GM23338 (cell line): ENCODE results near the gene RAPGEF4. TPM values are rescaled to one million over a fixed set of nuclear protein-coding genes. Genes with fewer than 3 reads are reported as not detected.

Experiments
- ATAC-seq: fragments of 200-7000 bp; cut with Tn5 transposase; 3 replicates; pipeline ENCODE4 v1.9.1; 2020
- DNase-seq: peaks from one replicate; pipeline ENCODE4 v3.0.0-alpha.2; 2015; ENCODE audit warnings: low spot score
- H2AFZ ChIP-seq: fragments of 200-600 bp; sonication (generic); 2 replicates; pipeline ENCODE4 v1.8.0; 2016; ENCODE audit warnings: antibody characterized with exemption, mild to moderate bottlenecking, moderate library complexity
- H3F3A ChIP-seq: fragments of 200-600 bp; sonication (generic); replicated peaks from 2 replicates; pipeline ENCODE4 v1.8.0; 2017; ENCODE audit warnings: antibody characterized with exemption, mixed run types, low read depth
- H3K27ac ChIP-seq: fragments of 200-600 bp; sonication (generic); 2 replicates; pipeline ENCODE4 v1.6.1; 2016; ENCODE audit warnings: low read depth
- H3K27me3 ChIP-seq: fragments of 200-600 bp; sonication (generic); 2 replicates; pipeline ENCODE4 v1.8.0; 2016; ENCODE audit warnings: mild to moderate bottlenecking, mixed run types, moderate library complexity; ENCODE audit not compliant: insufficient read depth
- H3K36me3 ChIP-seq: fragments of 200-600 bp; sonication (generic); 2 replicates; pipeline ENCODE4 v1.8.0; 2016; ENCODE audit warnings: mild to moderate bottlenecking; ENCODE audit not compliant: insufficient read depth
- H3K4me1 ChIP-seq: fragments of 200-600 bp; sonication (generic); 2 replicates; pipeline ENCODE4 v1.8.0; 2016; ENCODE audit warnings: mild to moderate bottlenecking, moderate library complexity; ENCODE audit not compliant: insufficient read depth
- H3K4me2 ChIP-seq: fragments of 200-600 bp; sonication (generic); 2 replicates; pipeline ENCODE4 v1.7.1; 2017; ENCODE audit warnings: mixed run types
- H3K4me3 ChIP-seq: fragments of 200-600 bp; sonication (generic); 2 replicates; pipeline ENCODE4 v1.6.1; 2016; ENCODE audit warnings: mixed run types
- H3K79me2 ChIP-seq: fragments of 200-600 bp; sonication (generic); replicated peaks from 2 replicates; pipeline ENCODE4 v1.8.0; 2017; ENCODE audit warnings: mild to moderate bottlenecking; ENCODE audit not compliant: insufficient read depth
- H3K9me2 ChIP-seq: fragments of 200-600 bp; sonication (generic); 2 replicates; pipeline ENCODE4 v1.8.0; 2017; ENCODE audit not compliant: insufficient read depth
- H4K20me1 ChIP-seq: fragments of 200-600 bp; sonication (generic); replicated peaks from 2 replicates; pipeline ENCODE4 v1.8.0; 2017; ENCODE audit warnings: mild to moderate bottlenecking; ENCODE audit not compliant: insufficient read depth
- H3K27ac Mint-ChIP-seq: 2 replicates; pipeline ENCODE4 v1.8.0; 2020; ENCODE audit warnings: inconsistent platforms, mild to moderate bottlenecking, moderate library complexity, mixed read lengths
- H3K27me3 Mint-ChIP-seq: 3 replicates; pipeline ENCODE4 v1.8.0; 2022; ENCODE audit warnings: low read depth, mild to moderate bottlenecking, moderate library complexity, mixed read lengths, inconsistent platforms; ENCODE audit not compliant: insufficient read depth, poor library complexity
- H3K36me3 Mint-ChIP-seq: 3 replicates; pipeline ENCODE4 v1.8.0; 2021; ENCODE audit warnings: low read depth, mild to moderate bottlenecking, inconsistent platforms, moderate library complexity, mixed read lengths
- H3K4me1 Mint-ChIP-seq: 3 replicates; pipeline ENCODE4 v1.8.0; 2020; ENCODE audit warnings: mild to moderate bottlenecking, inconsistent platforms, mixed read lengths
- H3K4me3 Mint-ChIP-seq: 3 replicates; pipeline ENCODE4 v1.8.0; 2021; ENCODE audit warnings: moderate library complexity, mild to moderate bottlenecking, inconsistent platforms, mixed read lengths
- H3K9me3 Mint-ChIP-seq: 3 replicates; pipeline ENCODE4 v1.8.0; 2020; ENCODE audit warnings: moderate library complexity, mild to moderate bottlenecking, inconsistent platforms, mixed read lengths
- CREB1 ChIP-seq: fragments of 250-450 bp; sonication (Bioruptor Pico); IDR thresholded peaks from 2 replicates; pipeline ENCODE4 v1.5.0; 2020; ENCODE audit warnings: low read depth, mild to moderate bottlenecking, moderate library complexity
- EZH2 ChIP-seq: fragments of 200-600 bp; sonication (generic); IDR thresholded peaks from one replicate; pipeline ENCODE4 v1.8.0; 2017; ENCODE audit warnings: antibody characterized with exemption, mild to moderate bottlenecking, low read depth; ENCODE audit not compliant: unreplicated experiment
- EZH2phosphoT487 ChIP-seq: fragments of 200-600 bp; sonication (generic); IDR thresholded peaks from one replicate; pipeline ENCODE4 v1.8.1; 2018; ENCODE audit warnings: antibody characterized with exemption; ENCODE audit not compliant: unreplicated experiment
- JUNB ChIP-seq: IDR thresholded peaks from one replicate; pipeline ENCODE4 v1.6.1; 2016; ENCODE audit warnings: antibody characterized with exemption; ENCODE audit not compliant: unreplicated experiment
- NANOG ChIP-seq: IDR thresholded peaks from 2 replicates; pipeline ENCODE4 v1.6.1; 2016; ENCODE audit warnings: antibody characterized with exemption, borderline replicate concordance
- POLR2AphosphoS5 ChIP-seq: IDR thresholded peaks from 2 replicates; pipeline ENCODE4 v1.6.1; 2016; ENCODE audit warnings: antibody characterized with exemption, low read depth
- STAT1 ChIP-seq: IDR thresholded peaks from one replicate; pipeline ENCODE4 v1.6.1; 2016; ENCODE audit warnings: antibody characterized with exemption; ENCODE audit not compliant: unreplicated experiment
- ZNF114 ChIP-seq: fragments of 250-450 bp; sonication (Bioruptor Pico); IDR thresholded peaks from 2 replicates; pipeline ENCODE4 v1.5.0; 2020; ENCODE audit warnings: mild to moderate bottlenecking, moderate library complexity
- ZNF331 ChIP-seq: fragments of 250-450 bp; sonication (Bioruptor Pico); IDR thresholded peaks from 2 replicates; pipeline ENCODE4 v1.5.0; 2020; ENCODE audit warnings: low read depth, mild to moderate bottlenecking, moderate library complexity
- polyA plus RNA-seq: library from polyadenylated mRNA; unstranded; fragments of >200 nt; fragmentation: Nextera tagmentation; extraction: Ambion mirVana; gene quantifications from 2 replicates; pipeline ENCODE4 v1.2.1, GENCODE V29; 2016
- total RNA-seq: library from RNA; depleted of rRNA; stranded (reverse); fragments of >200 nt; shearing (Covaris generic); gene quantifications from 2 replicates; pipeline ENCODE4 v1.2.3, GENCODE V29; 2014
- TF ChIP-seq, protein P1 (sequence below): IDR thresholded peaks from one replicate; pipeline ENCODE4 v1.6.1; 2018; ENCODE audit warnings: antibody characterized with exemption; ENCODE audit not compliant: unreplicated experiment
- TF ChIP-seq, protein P2 (sequence below): fragments of 250-450 bp; sonication (Bioruptor Pico); IDR thresholded peaks from 2 replicates; pipeline ENCODE4 v1.5.0; 2020; ENCODE audit warnings: mild to moderate bottlenecking, moderate library complexity
- TF ChIP-seq, protein P3 (sequence below): IDR thresholded peaks from 2 replicates; pipeline ENCODE4 v1.6.1; 2016; ENCODE audit warnings: antibody characterized with exemption
- TF ChIP-seq, protein P4 (sequence below), 2 experiments: fragments of 200-600 bp in 1 of 2; sonication (generic) in 1 of 2; conservative IDR thresholded peaks; 2 replicates each; pipeline versions ENCODE4 v1.5.1 to v1.6.1; 2016 to 2017; ENCODE audit warnings: antibody characterized with exemption in 2 of 2, low read depth in 2 of 2, mild to moderate bottlenecking in 2 of 2, moderate library complexity in 1 of 2

Gene RAPGEF4
- total and polyA plus RNA-seq, 2 experiments from 2014 or later: 1.7 to 4.7 TPM

DNA sequence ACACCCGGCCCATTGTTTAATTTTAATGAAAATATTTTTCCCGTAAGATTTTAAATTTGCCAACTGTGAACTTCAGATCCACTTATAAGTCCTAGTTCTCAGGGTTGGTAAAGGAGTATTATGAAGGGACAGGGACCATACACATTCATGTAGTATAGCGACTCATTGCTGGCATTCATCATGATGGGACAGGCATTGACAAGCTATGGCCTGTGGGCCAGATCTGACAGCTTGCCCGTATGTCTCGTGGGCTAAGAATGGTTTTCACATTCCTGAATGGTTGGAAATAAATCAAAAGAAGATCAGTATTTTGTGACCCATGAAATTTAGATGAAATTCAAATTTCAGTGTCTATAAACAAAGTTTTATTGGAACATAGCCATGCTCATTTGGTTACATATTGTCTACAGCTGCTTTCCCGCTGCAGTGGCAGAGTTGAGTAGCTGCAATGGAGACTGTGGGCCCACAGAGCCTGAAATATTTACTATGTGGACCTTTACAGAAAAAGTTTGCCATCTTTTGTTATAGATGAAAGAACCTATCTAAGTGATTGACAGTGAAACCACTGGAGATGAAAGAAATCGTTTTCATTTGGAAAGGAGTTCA is 4.1 kb downstream of the RAPGEF4 start:
- Histone ChIP-seq H3K27ac (no peak overlapping the region), H3F3A (no peaks in the 10 kb centered on the region), H3K27me3 (peaks cover 31% of the 10 kb centered on the region), H3K4me1 (peaks cover 16% of the 10 kb centered on the region), H3K4me2 (no peak overlapping the region), H4K20me1 (no peaks in the 10 kb centered on the region), H3K4me3 (no peak overlapping the region), H3K79me2 (no peaks in the 10 kb centered on the region), H3K36me3 (no peaks in the 10 kb centered on the region), H3K9me2 (no peaks in the 10 kb centered on the region), H2AFZ (no peak overlapping the region)
- no peak for DNase-seq
- no peak for ATAC-seq
- Mint-ChIP-seq H3K9me3 (peaks cover 7% of the 10 kb centered on the region; the same call in 2 of the 3 replicates), H3K27ac (no peak overlapping the region), H3K4me3 (no peak overlapping the region), H3K4me1 (peaks cover 14% of the 10 kb centered on the region), H3K27me3 (peaks cover 25% of the 10 kb centered on the region), H3K36me3 (peaks cover 5% of the 10 kb centered on the region; the same call in 2 of the 3 replicates)
- TF ChIP-seq ZNF331 (CRISPR knock-in tag) (no peak), CREB1 (CRISPR knock-in tag) (no peak), EZH2phosphoT487 (no peak), EZH2 (no peak), NANOG (no peak), STAT1 (no peak), ZNF114 (CRISPR knock-in tag) (no peak), POLR2AphosphoS5 (no peak), JUNB (no peak)
- TF ChIP-seq, protein P1, sequence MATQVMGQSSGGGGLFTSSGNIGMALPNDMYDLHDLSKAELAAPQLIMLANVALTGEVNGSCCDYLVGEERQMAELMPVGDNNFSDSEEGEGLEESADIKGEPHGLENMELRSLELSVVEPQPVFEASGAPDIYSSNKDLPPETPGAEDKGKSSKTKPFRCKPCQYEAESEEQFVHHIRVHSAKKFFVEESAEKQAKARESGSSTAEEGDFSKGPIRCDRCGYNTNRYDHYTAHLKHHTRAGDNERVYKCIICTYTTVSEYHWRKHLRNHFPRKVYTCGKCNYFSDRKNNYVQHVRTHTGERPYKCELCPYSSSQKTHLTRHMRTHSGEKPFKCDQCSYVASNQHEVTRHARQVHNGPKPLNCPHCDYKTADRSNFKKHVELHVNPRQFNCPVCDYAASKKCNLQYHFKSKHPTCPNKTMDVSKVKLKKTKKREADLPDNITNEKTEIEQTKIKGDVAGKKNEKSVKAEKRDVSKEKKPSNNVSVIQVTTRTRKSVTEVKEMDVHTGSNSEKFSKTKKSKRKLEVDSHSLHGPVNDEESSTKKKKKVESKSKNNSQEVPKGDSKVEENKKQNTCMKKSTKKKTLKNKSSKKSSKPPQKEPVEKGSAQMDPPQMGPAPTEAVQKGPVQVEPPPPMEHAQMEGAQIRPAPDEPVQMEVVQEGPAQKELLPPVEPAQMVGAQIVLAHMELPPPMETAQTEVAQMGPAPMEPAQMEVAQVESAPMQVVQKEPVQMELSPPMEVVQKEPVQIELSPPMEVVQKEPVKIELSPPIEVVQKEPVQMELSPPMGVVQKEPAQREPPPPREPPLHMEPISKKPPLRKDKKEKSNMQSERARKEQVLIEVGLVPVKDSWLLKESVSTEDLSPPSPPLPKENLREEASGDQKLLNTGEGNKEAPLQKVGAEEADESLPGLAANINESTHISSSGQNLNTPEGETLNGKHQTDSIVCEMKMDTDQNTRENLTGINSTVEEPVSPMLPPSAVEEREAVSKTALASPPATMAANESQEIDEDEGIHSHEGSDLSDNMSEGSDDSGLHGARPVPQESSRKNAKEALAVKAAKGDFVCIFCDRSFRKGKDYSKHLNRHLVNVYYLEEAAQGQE: no peak
- TF ChIP-seq, protein P2, sequence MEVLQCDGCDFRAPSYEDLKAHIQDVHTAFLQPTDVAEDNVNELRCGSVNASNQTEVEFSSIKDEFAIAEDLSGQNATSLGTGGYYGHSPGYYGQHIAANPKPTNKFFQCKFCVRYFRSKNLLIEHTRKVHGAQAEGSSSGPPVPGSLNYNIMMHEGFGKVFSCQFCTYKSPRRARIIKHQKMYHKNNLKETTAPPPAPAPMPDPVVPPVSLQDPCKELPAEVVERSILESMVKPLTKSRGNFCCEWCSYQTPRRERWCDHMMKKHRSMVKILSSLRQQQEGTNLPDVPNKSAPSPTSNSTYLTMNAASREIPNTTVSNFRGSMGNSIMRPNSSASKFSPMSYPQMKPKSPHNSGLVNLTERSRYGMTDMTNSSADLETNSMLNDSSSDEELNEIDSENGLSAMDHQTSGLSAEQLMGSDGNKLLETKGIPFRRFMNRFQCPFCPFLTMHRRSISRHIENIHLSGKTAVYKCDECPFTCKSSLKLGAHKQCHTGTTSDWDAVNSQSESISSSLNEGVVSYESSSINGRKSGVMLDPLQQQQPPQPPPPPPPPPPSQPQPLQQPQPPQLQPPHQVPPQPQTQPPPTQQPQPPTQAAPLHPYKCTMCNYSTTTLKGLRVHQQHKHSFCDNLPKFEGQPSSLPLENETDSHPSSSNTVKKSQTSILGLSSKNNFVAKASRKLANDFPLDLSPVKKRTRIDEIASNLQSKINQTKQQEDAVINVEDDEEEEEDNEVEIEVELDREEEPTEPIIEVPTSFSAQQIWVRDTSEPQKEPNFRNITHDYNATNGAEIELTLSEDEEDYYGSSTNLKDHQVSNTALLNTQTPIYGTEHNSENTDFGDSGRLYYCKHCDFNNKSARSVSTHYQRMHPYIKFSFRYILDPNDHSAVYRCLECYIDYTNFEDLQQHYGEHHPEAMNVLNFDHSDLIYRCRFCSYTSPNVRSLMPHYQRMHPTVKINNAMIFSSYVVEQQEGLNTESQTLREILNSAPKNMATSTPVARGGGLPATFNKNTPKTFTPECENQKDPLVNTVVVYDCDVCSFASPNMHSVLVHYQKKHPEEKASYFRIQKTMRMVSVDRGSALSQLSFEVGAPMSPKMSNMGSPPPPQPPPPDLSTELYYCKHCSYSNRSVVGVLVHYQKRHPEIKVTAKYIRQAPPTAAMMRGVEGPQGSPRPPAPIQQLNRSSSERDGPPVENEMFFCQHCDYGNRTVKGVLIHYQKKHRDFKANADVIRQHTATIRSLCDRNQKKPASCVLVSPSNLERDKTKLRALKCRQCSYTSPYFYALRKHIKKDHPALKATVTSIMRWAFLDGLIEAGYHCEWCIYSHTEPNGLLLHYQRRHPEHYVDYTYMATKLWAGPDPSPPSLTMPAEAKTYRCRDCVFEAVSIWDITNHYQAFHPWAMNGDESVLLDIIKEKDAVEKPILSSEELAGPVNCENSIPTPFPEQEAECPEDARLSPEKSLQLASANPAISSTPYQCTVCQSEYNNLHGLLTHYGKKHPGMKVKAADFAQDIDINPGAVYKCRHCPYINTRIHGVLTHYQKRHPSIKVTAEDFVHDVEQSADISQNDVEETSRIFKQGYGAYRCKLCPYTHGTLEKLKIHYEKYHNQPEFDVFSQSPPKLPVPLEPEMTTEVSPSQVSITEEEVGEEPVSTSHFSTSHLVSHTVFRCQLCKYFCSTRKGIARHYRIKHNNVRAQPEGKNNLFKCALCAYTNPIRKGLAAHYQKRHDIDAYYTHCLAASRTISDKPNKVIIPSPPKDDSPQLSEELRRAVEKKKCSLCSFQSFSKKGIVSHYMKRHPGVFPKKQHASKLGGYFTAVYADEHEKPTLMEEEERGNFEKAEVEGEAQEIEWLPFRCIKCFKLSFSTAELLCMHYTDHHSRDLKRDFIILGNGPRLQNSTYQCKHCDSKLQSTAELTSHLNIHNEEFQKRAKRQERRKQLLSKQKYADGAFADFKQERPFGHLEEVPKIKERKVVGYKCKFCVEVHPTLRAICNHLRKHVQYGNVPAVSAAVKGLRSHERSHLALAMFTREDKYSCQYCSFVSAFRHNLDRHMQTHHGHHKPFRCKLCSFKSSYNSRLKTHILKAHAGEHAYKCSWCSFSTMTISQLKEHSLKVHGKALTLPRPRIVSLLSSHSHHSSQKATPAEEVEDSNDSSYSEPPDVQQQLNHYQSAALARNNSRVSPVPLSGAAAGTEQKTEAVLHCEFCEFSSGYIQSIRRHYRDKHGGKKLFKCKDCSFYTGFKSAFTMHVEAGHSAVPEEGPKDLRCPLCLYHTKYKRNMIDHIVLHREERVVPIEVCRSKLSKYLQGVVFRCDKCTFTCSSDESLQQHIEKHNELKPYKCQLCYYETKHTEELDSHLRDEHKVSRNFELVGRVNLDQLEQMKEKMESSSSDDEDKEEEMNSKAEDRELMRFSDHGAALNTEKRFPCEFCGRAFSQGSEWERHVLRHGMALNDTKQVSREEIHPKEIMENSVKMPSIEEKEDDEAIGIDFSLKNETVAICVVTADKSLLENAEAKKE (CRISPR knock-in tag): no peak
- TF ChIP-seq, protein P3, sequence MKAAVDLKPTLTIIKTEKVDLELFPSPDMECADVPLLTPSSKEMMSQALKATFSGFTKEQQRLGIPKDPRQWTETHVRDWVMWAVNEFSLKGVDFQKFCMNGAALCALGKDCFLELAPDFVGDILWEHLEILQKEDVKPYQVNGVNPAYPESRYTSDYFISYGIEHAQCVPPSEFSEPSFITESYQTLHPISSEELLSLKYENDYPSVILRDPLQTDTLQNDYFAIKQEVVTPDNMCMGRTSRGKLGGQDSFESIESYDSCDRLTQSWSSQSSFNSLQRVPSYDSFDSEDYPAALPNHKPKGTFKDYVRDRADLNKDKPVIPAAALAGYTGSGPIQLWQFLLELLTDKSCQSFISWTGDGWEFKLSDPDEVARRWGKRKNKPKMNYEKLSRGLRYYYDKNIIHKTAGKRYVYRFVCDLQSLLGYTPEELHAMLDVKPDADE: no peak
- TF ChIP-seq, protein P4, sequence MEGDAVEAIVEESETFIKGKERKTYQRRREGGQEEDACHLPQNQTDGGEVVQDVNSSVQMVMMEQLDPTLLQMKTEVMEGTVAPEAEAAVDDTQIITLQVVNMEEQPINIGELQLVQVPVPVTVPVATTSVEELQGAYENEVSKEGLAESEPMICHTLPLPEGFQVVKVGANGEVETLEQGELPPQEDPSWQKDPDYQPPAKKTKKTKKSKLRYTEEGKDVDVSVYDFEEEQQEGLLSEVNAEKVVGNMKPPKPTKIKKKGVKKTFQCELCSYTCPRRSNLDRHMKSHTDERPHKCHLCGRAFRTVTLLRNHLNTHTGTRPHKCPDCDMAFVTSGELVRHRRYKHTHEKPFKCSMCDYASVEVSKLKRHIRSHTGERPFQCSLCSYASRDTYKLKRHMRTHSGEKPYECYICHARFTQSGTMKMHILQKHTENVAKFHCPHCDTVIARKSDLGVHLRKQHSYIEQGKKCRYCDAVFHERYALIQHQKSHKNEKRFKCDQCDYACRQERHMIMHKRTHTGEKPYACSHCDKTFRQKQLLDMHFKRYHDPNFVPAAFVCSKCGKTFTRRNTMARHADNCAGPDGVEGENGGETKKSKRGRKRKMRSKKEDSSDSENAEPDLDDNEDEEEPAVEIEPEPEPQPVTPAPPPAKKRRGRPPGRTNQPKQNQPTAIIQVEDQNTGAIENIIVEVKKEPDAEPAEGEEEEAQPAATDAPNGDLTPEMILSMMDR (conservative IDR thresholded peaks at IDR 0.05; ENCODE audit: low read depth in 2 of 2): no peak
